CD14-positive monocyte (primary cell): ENCODE data around the gene ANKRD55. TPM values are rescaled to one million over a fixed set of nuclear protein-coding genes. Genes with fewer than 3 reads are reported as not detected.

ENCODE experiments used
- DNase-seq, 3 donors: peaks; one replicate each; pipeline ENCODE4 v3.0.0-alpha.2; 2011 to 2022
- H2AFZ ChIP-seq: 2 replicates; pipeline ENCODE4 v1.6.0; 2012; ENCODE audit warnings: mild to moderate bottlenecking, low read depth, low read length, inconsistent platforms; ENCODE audit not compliant: insufficient read depth, poor library complexity, severe bottlenecking
- H3K27ac ChIP-seq, 2 donors: 1 replicate in 1 of 2; 2 replicates in 1 of 2; pipeline ENCODE4 v1.5.1; 2012 to 2013; ENCODE audit warnings: low read length in 2 of 2, control low read depth in 1 of 2, inconsistent platforms in 1 of 2, low read depth in 1 of 2, mild to moderate bottlenecking in 1 of 2
- H3K27me3 ChIP-seq, 2 donors: one replicate each; pipeline versions ENCODE4 v1.6.0 to v1.6.1; 2011 to 2013; ENCODE audit warnings: low read length in 2 of 2; ENCODE audit not compliant: control insufficient read depth in 2 of 2, insufficient read depth in 2 of 2
- H3K36me3 ChIP-seq, 2 donors: replicated peaks in 1 of 2; 1 replicate in 1 of 2; 2 replicates in 1 of 2; pipeline versions ENCODE4 v1.5.1 to v1.6.1; 2012 to 2013; ENCODE audit warnings: low read length in 2 of 2, control low read depth in 1 of 2, inconsistent platforms in 1 of 2, mild to moderate bottlenecking in 1 of 2; ENCODE audit not compliant: insufficient read depth in 2 of 2, control insufficient read depth in 1 of 2
- H3K4me1 ChIP-seq, 2 donors: 1 replicate in 1 of 2; 2 replicates in 1 of 2; pipeline versions ENCODE4 v1.5.1 to v1.6.1; 2012 to 2013; ENCODE audit warnings: low read length in 2 of 2, control low read depth in 1 of 2, inconsistent platforms in 1 of 2, mild to moderate bottlenecking in 1 of 2, moderate library complexity in 1 of 2; ENCODE audit not compliant: insufficient read depth in 2 of 2, control insufficient read depth in 1 of 2
- H3K4me2 ChIP-seq: replicated peaks from 2 replicates; pipeline ENCODE3; 2012; ENCODE audit warnings: low read length, moderate library complexity, mild to moderate bottlenecking; ENCODE audit not compliant: poor library complexity, severe bottlenecking; ENCODE audit errors: extremely low read depth
- H3K4me3 ChIP-seq, 3 experiments: fragments of 200-600 bp in 1 of 3; sonication (generic) in 1 of 3; replicated peaks in 1 of 3; 1 replicate in 2 of 3; 2 replicates in 1 of 3; pipeline ENCODE4 v1.5.1; 2011 to 2013; ENCODE audit warnings: low read length in 3 of 3, mild to moderate bottlenecking in 3 of 3, control low read depth in 2 of 3, low read depth in 2 of 3, inconsistent platforms in 1 of 3, moderate library complexity in 1 of 3
- H3K79me2 ChIP-seq: 2 replicates; pipeline ENCODE4 v1.6.0; 2012; ENCODE audit warnings: mild to moderate bottlenecking, control low read depth, inconsistent platforms, low read length, moderate library complexity; ENCODE audit not compliant: insufficient read depth
- H3K9ac ChIP-seq: 2 replicates; pipeline ENCODE4 v1.6.0; 2017; ENCODE audit warnings: low read length, mild to moderate bottlenecking; ENCODE audit not compliant: insufficient read depth, poor library complexity, severe bottlenecking
- H3K9me3 ChIP-seq, 2 donors: replicated peaks in 1 of 2; 1 replicate in 1 of 2; 2 replicates in 1 of 2; pipeline versions ENCODE4 v1.5.1 to v1.6.1; 2012 to 2013; ENCODE audit warnings: low read length in 2 of 2, control low read depth in 1 of 2; ENCODE audit not compliant: control insufficient read depth in 1 of 2, insufficient read depth in 1 of 2
- H4K20me1 ChIP-seq: 2 replicates; pipeline ENCODE4 v1.6.0; 2012; ENCODE audit warnings: mild to moderate bottlenecking, low read length, control low read depth, moderate library complexity; ENCODE audit not compliant: insufficient read depth
- H3K27ac Mint-ChIP-seq, 7 donors: one replicate each; pipeline ENCODE4 v1.8.0; 2020; ENCODE audit warnings: mild to moderate bottlenecking in 7 of 7, mixed read lengths in 7 of 7, moderate library complexity in 6 of 7, inconsistent platforms in 2 of 7
- H3K27me3 Mint-ChIP-seq, 3 donors: one replicate each; pipeline ENCODE4 v1.8.0; 2021 to 2022; ENCODE audit warnings: low read depth in 3 of 3, mild to moderate bottlenecking in 3 of 3, mixed read lengths in 3 of 3, moderate library complexity in 3 of 3, inconsistent platforms in 1 of 3
- H3K36me3 Mint-ChIP-seq, 2 donors: one replicate each; pipeline ENCODE4 v1.8.0; 2020; ENCODE audit warnings: mixed read lengths in 2 of 2, inconsistent platforms in 1 of 2, mild to moderate bottlenecking in 1 of 2
- H3K4me1 Mint-ChIP-seq: one replicate; pipeline ENCODE4 v1.8.0; 2020; ENCODE audit warnings: mild to moderate bottlenecking, mixed read lengths
- H3K4me3 Mint-ChIP-seq, 2 donors: one replicate each; pipeline ENCODE4 v1.8.0; 2020; ENCODE audit warnings: mild to moderate bottlenecking in 2 of 2, mixed read lengths in 2 of 2, moderate library complexity in 1 of 2
- H3K9me3 Mint-ChIP-seq, 7 donors: one replicate each; pipeline ENCODE4 v1.8.0; 2020 to 2022; ENCODE audit warnings: mixed read lengths in 7 of 7, mild to moderate bottlenecking in 6 of 7, moderate library complexity in 6 of 7, inconsistent platforms in 2 of 7
- WGBS: methylation state at CpG from one replicate; pipeline ENCODE4 v1.1.5; 2013; ENCODE audit warnings: missing lambda C conversion rate; ENCODE audit not compliant: insufficient coverage; 5-methylcytosine and 5-hydroxymethylcytosine counted together
- intact Hi-C, 2 donors: fragments of 100-400 bp; cut with micrococcal nuclease; formaldehyde crosslinking; loops; one replicate each; pipeline versions ENCODE4 v1.15.0 to v1.15.1; 2023
- polyA plus RNA-seq, 3 donors: library from polyadenylated mRNA; depleted of rRNA in 1 of 3; unstranded in 2 of 3; stranded (reverse) in 1 of 3; fragments of 300-500 nt in 2 of 3; fragments of >200 nt in 1 of 3; fragmentation: Illumina TruSeq in 2 of 3; gene quantifications; 1 replicate in 2 of 3; 2 replicates in 1 of 3; pipeline ENCODE4 v1.2.3, GENCODE V29; 2012 to 2021
- TF ChIP-seq, protein P1 (sequence below): fragments of 200-600 bp; IDR thresholded peaks from one replicate; pipeline ENCODE4 v1.8.0; 2022; ENCODE audit warnings: antibody characterized with exemption, mild to moderate bottlenecking

Gene ANKRD55
- polyA plus RNA-seq, 3 donors: 0.20 to 0.55 (median 0.28) TPM

DNA sequence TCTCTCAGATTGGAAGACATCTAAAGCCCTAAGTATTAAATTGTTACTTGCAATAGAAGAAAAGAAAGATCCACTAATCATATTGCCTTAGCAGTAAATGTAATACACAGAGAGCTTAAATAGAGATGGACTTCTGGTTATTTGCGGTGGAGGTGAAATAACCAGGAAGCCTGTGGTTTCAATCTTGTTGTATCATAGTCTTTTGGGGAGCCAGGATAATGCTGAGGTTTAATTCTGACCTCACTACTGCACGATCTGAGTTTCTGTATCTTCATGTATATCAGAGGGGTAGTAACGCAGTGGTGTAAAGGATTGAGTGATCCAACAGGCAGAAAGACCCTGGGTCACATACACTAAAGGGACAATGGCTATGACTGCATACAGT, 71.7 kb downstream of the ANKRD55 start:
- no peaks in the 10 kb centered on the region for H3K9me3 ChIP-seq
- no peaks in the 10 kb centered on the region for H3K27me3 ChIP-seq
- peaks cover 0 to 7% (median 0%) of the 10 kb centered on the region in 3 donors for H3K27me3 Mint-ChIP-seq
- peaks cover 0 to 6% of the 10 kb centered on the region in 2 donors for H3K36me3 Mint-ChIP-seq
- H3K4me3 ChIP-seq: peak overlapping the region in 1 of 3 experiments; percentile 35
- no peaks in the 10 kb centered on the region for H4K20me1 ChIP-seq
- H3K27ac ChIP-seq: peak overlapping the region; percentile 79 to 97
- H3K9ac ChIP-seq: no peak overlapping the region
- H3K4me2 ChIP-seq: peak overlapping the region; percentile 37
- TF ChIP-seq, protein P1, sequence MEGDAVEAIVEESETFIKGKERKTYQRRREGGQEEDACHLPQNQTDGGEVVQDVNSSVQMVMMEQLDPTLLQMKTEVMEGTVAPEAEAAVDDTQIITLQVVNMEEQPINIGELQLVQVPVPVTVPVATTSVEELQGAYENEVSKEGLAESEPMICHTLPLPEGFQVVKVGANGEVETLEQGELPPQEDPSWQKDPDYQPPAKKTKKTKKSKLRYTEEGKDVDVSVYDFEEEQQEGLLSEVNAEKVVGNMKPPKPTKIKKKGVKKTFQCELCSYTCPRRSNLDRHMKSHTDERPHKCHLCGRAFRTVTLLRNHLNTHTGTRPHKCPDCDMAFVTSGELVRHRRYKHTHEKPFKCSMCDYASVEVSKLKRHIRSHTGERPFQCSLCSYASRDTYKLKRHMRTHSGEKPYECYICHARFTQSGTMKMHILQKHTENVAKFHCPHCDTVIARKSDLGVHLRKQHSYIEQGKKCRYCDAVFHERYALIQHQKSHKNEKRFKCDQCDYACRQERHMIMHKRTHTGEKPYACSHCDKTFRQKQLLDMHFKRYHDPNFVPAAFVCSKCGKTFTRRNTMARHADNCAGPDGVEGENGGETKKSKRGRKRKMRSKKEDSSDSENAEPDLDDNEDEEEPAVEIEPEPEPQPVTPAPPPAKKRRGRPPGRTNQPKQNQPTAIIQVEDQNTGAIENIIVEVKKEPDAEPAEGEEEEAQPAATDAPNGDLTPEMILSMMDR: no peak
- H3K4me1 Mint-ChIP-seq: peaks cover 93% of the 10 kb centered on the region
- peaks cover 0 to 4% (median 2%) of the 10 kb centered on the region in 7 donors for H3K9me3 Mint-ChIP-seq
- H3K4me1 ChIP-seq: peaks cover 92 to 97% of the 10 kb centered on the region in 2 donors
- peak overlapping the region; percentile 96 to 100 (median 99) for H3K27ac Mint-ChIP-seq
- peak overlapping the region in 1 of 2 donors; percentile 73 for H3K4me3 Mint-ChIP-seq
- intact Hi-C loops: no loop called here
- peaks cover 6% of the 10 kb centered on the region for H3K79me2 ChIP-seq
- DNase-seq: peak in 2 of 3 donors; percentile 46 to 56
- H2AFZ ChIP-seq: no peak overlapping the region
- H3K36me3 ChIP-seq: no peaks in the 10 kb centered on the region
- WGBS: 40% methylated on average over 2 of the region's 3 CpGs

- H3K27ac Mint-ChIP-seq: peak overlapping the region; percentile 96 to 100 (median 99)
- H3K4me1 Mint-ChIP-seq: peaks cover 94% of the 10 kb centered on the region
Measured at GRCh38 chr5:56160723-56161438, 72.2 kb downstream of the ANKRD55 start.

More at GRCh38 chr5:56160723-56161438, 72.2 kb downstream of the ANKRD55 start:
- Histone ChIP-seq H3K27me3 (no peaks in the 10 kb centered on the region), H3K27ac (peak overlapping the region; percentile 97 to 98), H3K79me2 (peaks cover 6% of the 10 kb centered on the region), H4K20me1 (no peaks in the 10 kb centered on the region), H3K4me2 (peak overlapping the region; percentile 30), H3K36me3 (no peaks in the 10 kb centered on the region), H3K4me3 (peak overlapping the region in 1 of 3 experiments; percentile 8), H3K4me1 (peaks cover 93 to 97% of the 10 kb centered on the region in 2 donors), H3K9me3 (no peaks in the 10 kb centered on the region), H2AFZ (no peak overlapping the region), H3K9ac (no peak overlapping the region)
- Mint-ChIP-seq H3K27me3 (peaks cover 0 to 10% (median 0%) of the 10 kb centered on the region in 3 donors), H3K4me3 (no peak overlapping the region), H3K36me3 (peaks cover 0 to 6% of the 10 kb centered on the region in 2 donors), H3K9me3 (peaks cover 0 to 2% (median 0%) of the 10 kb centered on the region in 7 donors)
- no peak for DNase-seq
- TF ChIP-seq, protein P1: no peak
- intact Hi-C loops: no loop called here
- WGBS: 80% methylated on average over 1 of the region's 4 CpGs
